NCI-H524 treated with DMSO at 0.1 percent for 48 hours (cell line): ENCODE measurements around the gene SDCCAG8.
A peak's percentile ranks its signal among the peaks of the same experiment; 100 is the strongest.

Experiments used
- DNase-seq: peaks from one replicate; lab custom pipeline; 2025; lab: John Stamatoyannopoulos, UW

Gene SDCCAG8

GRCh38 chr1:243390162-243390791, 134.4 kb downstream of the SDCCAG8 start:
- no peak for DNase-seq

- DNase-seq: no peak
Measured at GRCh38 chr1:243391355-243391754, 135.5 kb downstream of the SDCCAG8 start.

- DNase-seq: peak; percentile 71
Measured at GRCh38 chr1:243393096-243393495, 137.3 kb downstream of the SDCCAG8 start.

- DNase-seq: no peak
Measured at GRCh38 chr1:243394066-243394465, 138.2 kb downstream of the SDCCAG8 start.

- DNase-seq: peak; percentile 45
Measured at GRCh38 chr1:243394601-243395464, 139.0 kb downstream of the SDCCAG8 start.

GRCh38 chr1:243396424-243396823, 140.6 kb downstream of the SDCCAG8 start:
- DNase-seq: no peak

- peak; percentile 68 for DNase-seq
Measured at GRCh38 chr1:243396876-243397275, 141.0 kb downstream of the SDCCAG8 start.

- no peak for DNase-seq
Measured at GRCh38 chr1:243397613-243398321, 141.9 kb downstream of the SDCCAG8 start.

GRCh38 chr1:243399561-243400155, 143.8 kb downstream of the SDCCAG8 start:
- DNase-seq: no peak

- DNase-seq: no peak
Measured at GRCh38 chr1:243402868-243403267, 147.0 kb downstream of the SDCCAG8 start.

- DNase-seq: no peak
Measured at GRCh38 chr1:243406424-243406823, 150.6 kb downstream of the SDCCAG8 start.

- DNase-seq: no peak
Measured at GRCh38 chr1:243407284-243408018, 151.6 kb downstream of the SDCCAG8 start.

- no peak for DNase-seq
Measured at GRCh38 chr1:243408479-243408878, 152.6 kb downstream of the SDCCAG8 start.

GRCh38 chr1:243409284-243409683, 153.4 kb downstream of the SDCCAG8 start:
- DNase-seq: peak; percentile 20

GRCh38 chr1:243411472-243411871, 155.6 kb downstream of the SDCCAG8 start:
- no peak for DNase-seq

GRCh38 chr1:243413431-243414151, 157.8 kb downstream of the SDCCAG8 start:
- no peak for DNase-seq

- DNase-seq: no peak
Measured at GRCh38 chr1:243414152-243414494, 158.3 kb downstream of the SDCCAG8 start.

GRCh38 chr1:243415663-243416408, 160.0 kb downstream of the SDCCAG8 start:
- peak; percentile 92 for DNase-seq

GRCh38 chr1:243416495-243416894, 160.7 kb downstream of the SDCCAG8 start:
- DNase-seq: no peak
